NK-92 (cell line): Measurements from ENCODE around the gene CUL3.
"Not testable (repeated sequence)": the region's sequence is repeated elsewhere in the genome, so short reads cannot be mapped to it uniquely, and the experiment has no call there.

Source experiments
- DNase-seq: peaks from one replicate; lab custom pipeline; 2025; ENCODE audit not compliant: unreplicated experiment; lab: John Stamatoyannopoulos, UW

CUL3 gene

DNA sequence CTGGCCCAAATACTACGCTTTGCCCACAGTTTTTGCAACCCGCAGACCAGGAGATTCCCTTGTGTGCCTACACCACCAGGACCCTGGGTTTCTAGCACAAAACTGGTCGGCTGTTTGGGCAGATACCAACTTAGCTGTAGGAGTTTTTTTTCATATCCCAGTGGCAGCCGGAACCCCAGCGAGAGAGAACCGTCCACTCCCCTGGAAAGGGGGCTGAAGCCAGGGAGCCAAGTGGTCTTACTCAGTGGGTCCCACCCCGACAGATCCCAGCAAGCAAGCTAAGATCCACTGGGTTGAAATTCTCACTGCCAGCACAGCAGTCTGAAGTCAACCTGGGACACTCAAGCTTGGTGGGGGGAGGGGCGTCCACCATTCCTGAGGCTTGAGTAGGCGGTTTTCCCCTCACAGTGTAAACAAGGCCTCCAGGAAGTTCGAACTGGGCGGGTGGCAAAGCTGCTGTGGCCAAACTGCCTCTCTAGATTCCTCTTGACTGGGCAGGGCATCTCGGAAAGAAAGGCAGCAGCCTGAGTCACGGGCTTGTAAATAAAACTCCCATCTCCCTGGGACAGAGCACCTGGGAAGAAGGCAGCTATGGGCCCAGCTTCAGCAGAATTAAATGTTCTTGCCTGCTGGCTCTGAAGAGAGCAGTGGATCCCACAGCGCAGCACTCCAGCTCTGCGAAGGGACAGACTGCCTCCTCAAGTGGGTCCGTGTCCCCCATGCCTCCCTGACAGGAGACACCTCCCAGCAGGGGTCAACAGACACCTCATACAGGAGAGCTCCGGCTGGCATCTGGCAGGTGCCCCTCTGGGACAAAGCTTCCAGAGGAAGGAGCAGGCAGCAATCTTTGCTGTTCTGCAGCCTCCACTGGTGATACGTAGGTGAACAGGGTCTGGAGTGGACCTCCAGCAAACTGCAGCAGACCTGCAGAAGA is 99.8 kb downstream of the CUL3 start:
- DNase-seq: not testable (repeated sequence)

DNA sequence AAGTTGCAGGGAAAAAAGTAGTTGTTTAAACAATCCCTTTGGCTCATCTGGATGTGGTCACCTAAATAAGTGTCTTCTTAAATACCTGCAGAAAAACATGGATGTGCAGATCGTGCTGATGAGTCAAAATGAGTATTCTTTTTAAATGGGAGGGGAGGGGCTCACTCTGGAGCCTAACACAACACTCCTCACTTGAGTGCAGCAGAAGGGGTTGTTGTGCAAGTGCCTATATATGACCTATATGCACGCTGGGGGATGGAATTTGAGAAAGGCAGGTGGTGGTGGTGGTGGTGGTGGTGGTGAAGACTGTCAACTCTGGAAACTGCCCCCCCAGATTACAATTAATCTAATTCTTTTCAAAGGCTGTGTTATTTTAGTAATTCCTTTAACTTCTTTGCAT is 105.3 kb downstream of the CUL3 start:
- DNase-seq: no peak

DNA sequence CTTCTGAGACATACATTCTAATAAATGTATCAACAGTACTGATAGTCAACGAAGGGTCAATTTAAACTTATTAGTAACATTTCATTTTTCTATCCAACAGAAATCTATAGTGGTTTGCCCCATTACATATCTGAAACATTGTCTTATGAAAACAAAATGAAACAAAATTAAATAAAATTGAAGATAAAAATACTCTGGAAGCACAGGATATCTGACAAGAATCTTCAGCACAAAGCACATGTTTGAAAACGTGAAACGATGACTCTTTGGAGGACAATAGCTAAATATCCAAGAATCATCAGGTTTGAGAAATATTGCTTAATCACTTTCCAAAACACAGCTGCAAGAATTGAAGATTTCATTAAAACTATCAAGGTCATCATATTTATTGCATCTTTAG is 112.3 kb downstream of the CUL3 start:
- DNase-seq: no peak

DNA sequence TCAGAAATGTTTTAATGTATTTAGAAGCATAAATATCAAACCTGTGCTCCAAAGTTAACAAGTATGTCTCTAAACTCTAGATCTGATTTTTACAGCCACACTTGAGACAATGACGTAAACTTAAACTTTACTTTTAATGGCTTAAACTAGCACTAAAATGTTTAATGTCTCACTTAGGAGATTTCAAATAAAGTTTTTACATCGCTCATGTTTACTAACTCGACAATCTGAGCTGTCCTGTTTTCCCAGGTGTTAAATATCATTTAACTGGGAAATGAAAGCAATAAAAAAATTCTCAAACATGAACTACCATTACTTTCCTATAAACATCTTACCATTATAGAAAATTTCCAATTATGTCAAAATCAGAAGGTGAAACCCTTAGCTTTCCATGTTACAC is 113.0 kb downstream of the CUL3 start:
- DNase-seq: no peak

DNA sequence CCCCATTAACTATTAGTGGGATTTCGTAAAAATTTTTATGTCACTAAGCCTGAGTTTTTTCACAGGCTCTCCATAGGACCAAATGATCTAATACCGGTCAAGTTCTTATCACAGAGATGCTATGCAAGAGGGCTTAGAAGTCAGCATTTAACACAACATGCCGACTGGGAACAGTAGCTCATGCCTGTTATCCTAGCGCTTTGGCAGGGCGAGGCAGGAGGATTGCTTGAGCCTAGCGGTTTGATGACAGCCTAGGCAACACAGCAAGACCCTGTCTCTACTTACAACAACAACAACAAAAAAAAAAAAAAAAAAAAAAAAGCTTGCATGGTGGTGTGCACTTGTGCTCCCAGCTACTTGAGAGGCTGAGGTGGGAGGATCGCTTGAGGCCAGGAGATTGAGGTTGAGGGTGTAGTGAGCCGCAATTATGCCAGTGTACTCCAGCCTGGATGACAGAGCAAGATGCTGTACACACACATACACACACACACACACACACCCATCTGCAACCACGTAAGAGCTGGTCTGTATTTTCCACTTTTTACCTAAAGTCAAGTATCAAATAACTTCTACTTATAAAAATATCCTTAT is 115.7 kb downstream of the CUL3 start:
- DNase-seq: no peak

- no peak for DNase-seq
Observed at GRCh38 chr2:224466304-224466895, 118.8 kb downstream of the CUL3 start.

GRCh38 chr2:224461391-224461790 is 123.8 kb downstream of the CUL3 start:
- no peak for DNase-seq

GRCh38 chr2:224457408-224458096 is 127.6 kb downstream of the CUL3 start:
- no peak for DNase-seq

DNA sequence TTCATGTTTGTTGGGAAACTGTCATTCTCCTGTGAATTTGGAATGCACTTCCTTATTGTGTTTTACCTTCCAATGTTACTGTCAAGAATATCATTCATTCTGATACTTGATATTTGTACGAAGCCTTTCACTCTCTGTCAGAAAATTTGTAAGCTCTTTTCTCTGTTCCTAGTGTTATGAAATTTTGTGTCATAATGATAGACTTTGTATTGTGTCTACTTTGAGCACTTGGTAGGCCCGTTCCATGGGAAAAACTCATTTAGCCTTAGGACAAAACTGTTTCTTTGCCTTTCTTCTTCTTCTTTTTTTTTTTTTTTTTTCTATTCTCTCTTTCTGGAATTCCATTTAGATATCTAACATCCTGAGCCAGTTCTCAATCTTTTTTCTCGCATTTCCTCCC is 131.3 kb downstream of the CUL3 start:
- DNase-seq: no peak

DNA sequence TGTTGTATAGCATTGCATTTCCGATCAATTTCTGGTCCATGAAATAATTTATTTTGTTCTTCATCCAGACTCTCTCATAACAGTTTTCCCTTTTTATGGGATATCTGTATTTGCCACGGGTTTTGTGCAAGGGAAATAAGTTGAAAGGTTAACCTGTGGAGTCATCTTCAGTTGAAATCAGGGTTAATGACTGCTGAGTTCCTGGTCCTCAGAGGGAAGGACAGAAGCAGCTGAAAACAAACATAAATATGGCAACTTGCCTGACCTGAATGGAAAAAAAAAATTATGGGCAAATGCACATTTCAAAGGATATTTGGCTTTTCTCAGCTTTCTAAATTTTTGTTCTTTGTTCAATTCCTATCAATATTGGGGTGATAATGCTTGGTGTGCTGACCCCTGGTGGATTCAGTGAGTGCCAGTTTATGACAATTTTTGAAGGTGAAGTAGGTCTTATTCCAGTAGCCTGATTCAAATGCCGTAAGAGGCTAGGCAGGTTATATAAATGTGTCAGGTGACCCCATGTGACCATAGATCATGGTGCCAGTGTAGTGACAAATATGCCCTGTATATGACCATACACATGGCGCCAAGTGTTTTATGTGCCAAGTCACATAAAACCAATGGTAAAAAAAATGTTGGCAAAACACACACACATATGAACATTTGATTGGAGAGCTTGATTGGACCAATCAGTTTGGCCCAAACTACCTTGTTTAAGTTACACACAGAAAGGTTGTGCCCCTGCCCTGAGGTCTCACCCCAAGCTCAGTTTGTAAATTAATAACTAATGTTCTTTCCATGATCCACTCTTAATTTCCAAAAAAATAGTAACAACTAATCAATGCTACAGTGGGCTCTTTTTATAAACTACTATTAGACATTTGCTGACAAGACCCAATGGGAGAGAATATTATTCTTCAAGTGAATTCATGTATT is 135.7 kb downstream of the CUL3 start:
- DNase-seq: no peak

DNA sequence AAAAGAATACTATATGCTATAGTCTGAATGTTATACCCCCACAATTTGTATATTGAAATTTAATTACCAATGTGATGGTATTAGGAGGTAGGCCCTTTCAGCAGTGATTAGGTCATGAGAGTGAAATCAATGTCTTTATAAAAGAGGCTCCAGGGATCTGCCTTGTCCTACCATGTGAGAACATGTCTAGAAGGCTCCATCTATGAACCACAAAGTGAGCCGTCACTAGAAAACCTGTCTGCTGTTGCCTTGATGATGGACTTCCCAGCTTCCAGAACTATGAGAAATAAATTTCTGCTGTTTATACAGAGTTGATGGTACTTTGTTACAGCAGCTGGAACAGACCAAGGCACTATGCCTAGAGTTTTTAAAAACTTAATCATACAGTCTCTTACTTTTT is 136.9 kb downstream of the CUL3 start:
- DNase-seq: no peak

GRCh38 chr2:224444783-224445182 is 140.4 kb downstream of the CUL3 start:
- no peak for DNase-seq

DNA sequence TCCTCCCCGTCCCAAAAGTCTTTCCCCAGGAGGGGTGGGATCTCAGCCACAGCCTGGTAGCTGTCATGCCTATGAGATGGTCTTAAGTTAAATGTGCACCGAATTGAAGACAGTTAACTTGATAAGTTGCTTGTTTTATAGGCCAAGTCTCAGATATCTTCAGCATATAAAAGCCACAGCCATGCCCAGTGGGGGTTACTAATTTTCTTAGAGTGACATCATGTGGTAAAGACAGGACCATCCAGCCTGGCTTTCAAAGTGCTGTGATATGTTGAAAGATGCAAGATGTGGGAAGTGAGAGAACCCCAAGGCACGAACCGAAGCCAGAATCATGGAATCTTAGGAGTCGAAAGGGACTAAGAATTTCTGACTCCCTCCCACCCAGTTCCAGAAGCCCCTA is 141.1 kb downstream of the CUL3 start:
- DNase-seq: no peak

- DNase-seq: no peak
Observed at GRCh38 chr2:224442071-224442967, 142.8 kb downstream of the CUL3 start.

- DNase-seq: no peak
Observed at GRCh38 chr2:224440988-224441387, 144.2 kb downstream of the CUL3 start.

DNA sequence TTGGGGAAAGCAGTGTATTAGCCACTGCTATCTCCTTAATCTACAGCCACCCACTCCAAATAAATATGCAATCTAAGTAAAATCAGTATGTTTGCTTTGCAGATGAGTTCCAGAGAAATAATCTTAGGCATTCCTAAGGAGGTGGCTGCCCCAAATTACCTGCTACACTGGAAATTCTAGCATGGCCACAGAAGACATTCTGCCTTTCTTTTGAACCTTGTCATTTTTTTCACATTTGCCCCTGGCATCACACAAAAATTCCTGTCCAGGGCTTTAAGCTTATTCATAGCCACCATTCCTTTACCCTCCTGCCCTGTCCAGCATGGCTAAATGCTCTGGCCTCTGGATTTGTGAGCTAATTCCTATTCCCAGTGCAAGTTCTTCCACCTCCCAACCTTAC is 146.4 kb downstream of the CUL3 start:
- no peak for DNase-seq

DNA sequence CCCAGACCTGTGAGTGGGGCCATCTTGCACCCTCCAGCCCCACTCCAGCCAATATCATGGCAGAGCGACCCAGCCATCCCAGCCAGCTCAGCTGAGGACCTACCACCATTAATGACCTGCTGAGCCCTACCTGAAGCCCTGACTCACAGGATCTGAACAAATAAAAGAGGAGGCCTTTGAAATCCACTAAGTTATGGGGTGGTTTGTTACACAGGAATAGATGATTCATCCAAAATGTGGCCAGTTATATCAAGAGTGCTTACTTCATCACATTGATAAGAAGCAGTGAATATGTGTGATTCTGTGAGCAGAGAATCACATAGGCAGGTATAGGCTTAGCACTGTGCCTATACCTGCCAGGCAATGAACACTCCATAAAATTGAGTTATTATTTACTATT is 148.5 kb downstream of the CUL3 start:
- DNase-seq: no peak

GRCh38 chr2:224434618-224435017 is 150.5 kb downstream of the CUL3 start:
- DNase-seq: no peak

GRCh38 chr2:224433442-224433841 is 151.7 kb downstream of the CUL3 start:
- no peak for DNase-seq
